DMS153 treated with DMSO at 0.1 percent for 48 hours (cell line): ENCODE results near the gene MBNL3.
"Not testable (repeated sequence)": the region's sequence is repeated elsewhere in the genome, so short reads cannot be mapped to it uniquely, and the experiment has no call there.

ENCODE experiments used
- DNase-seq: peaks from one replicate; lab custom pipeline; 2025; ENCODE audit not compliant: unreplicated experiment; lab: John Stamatoyannopoulos, UW

Gene MBNL3

DNA sequence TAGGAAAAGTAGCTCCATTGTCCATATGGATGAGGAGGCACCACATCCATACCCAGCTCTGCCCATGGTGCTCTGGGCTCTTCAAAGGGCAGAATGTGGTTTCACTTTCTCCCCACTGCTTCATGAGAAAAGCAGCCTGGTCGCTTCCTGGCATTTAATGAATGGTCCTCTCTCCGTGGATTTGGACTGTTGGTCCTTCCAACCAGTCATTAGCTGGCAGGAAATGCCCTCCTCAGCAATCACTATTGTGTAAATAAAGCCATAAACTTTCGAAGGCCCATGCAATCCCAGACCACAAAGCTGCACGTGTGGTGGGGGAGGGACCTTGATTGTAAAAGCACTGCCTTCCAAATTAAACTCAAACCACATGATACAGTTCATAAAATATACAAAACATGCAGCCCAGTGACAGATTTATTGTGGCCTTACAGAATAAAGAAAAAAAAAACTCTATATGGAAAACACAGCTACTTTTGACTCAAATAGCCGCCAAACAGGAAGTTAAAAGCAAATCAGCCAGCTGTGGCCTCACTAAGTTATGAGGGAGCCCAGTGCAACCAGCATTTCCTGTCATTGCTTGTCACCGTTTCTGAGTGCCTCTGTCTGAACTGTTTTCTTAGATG is 8.1 kb downstream of the MBNL3 start:
- DNase-seq = peak; percentile 91

DNA sequence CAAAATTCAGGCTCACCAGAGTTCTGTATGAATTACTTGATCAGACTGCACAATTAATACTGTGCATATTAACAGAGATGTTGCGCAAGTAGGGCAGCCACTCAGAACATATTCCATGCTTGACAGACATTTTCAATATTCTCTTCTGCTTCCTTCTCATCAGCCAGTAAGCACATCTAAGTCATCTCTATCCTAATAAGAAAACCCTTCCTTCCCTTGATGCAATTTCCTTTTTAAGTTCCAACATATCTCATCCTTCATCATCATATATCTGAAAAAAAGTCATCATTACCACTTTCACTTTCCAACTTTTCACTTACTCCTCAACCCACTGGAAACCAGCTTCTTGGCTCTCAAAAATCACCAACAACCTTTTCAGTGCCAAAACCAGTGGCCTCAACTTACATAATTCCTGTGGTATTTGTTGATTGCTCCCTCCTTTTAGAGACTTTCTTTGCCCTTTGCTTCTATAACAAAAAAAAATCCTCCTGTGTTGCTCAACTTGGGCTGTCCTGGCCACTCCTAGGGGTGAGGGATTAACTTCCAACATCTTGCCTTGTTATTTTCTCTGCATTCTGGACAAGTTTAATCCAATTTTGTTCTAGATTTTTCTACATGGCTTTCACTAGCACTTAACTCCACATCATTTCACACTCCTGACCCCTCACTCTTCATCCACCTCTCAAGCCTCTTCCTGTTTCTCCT is 14.1 kb downstream of the MBNL3 start:
- no peak for DNase-seq

DNA sequence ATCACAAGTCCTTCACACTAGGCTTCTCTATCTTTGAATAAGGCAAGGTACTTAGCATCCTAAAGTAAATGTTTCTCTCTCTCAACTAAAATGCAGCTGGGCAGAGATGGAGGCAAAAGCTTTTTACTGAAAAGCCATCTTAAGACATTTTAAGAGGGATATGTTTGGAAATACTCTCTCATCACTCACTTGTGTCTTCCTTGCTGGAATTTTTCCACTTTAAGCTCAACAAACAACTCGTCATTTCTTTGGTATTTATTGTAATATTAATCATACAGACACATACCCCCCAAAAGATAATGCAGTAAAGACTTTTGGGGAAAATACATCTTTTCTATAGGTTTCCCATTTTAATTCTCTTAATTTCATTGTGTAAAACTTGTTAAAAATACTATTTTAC is 16.4 kb downstream of the MBNL3 start:
- DNase-seq = no peak

DNA sequence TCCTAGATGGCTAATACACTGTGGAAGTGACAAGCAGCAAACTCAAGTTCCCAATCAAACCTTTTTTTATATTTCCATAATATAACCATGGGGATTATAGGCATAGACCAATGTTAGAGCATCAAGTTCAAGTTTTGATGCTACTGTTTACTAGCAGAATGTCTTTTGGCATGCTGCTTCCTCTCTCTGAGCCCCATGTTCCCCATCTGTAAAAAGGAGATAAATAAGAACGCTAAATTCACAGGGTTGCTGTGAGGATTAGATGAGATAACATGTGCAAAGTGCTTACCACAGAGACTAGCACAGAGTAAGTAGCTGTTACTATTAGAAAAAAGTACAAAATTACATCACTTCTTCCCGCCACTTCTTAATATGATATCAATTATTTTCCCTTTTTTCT is 18.0 kb downstream of the MBNL3 start:
- no peak for DNase-seq

DNA sequence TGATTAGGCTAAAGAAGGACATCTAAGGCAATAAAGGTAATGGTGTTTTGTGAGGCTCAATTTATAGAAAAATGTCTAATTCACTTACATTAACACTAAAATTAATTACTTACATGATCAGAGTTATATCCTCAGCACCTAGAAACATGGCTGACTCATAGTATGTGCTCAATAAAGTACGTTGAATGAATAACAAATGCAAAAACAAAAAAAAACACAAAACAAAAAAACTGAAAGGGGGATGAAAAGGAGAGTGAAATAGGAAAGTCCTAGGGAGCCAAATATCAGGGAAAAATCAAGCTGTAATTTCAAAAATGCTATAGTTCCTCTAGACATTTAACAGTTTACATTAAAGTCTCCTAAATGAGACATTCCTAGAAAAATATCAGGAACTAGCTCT is 18.7 kb downstream of the MBNL3 start:
- DNase-seq = no peak

DNA sequence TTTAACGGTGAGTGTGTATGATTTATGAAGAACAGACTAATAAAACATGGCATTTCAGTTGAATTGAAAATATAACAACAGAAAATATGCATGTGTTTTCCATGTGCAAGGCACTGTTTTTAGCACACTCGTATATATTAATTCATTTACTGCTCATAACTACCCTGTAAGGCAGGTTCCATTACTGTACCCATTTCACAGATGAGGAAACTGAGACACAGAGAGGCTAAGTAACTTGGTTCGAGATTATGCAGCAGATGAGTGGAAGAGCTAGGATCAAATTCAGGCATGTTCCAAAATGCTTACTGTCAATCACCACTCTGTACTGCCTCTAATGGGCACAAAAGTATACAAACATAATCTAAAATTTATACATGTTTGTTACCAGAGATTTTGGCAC is 20.4 kb downstream of the MBNL3 start:
- DNase-seq = no peak

DNA sequence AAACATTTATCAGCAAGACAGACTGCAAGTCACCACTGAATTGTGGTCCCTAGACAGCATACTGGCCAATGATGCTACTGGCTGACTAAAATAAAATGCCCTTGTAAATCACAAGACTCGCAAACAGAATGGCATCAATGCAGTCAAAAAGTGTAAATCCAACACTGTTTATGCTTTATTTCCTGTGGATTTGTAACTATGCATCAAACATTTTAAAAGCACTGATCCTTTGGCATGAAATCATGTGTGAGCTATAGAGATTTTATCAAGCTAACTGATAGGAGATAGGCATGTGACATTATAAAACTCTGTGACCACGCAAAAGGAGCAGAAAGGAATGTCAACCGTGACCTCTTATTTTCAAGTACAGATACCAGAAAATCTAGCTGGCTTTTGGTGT is 20.8 kb downstream of the MBNL3 start:
- no peak for DNase-seq

DNA sequence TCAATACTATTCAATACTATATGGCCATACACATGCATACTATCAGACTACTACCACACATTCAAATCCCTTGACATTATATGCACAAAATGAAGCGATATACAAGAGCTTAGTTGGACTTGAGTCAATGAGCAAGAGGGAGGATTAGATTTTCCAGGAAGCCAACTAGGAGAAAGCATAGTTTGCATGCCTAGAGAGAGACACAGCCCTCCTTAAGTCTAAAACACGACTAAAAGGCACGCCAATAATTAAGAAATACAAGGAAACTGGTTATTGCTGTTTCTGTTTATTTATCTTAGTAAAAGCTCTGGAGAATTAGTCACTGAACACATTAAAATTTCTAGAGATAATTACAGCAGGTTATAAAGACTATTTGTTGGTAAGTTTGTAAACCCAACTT is 21.8 kb downstream of the MBNL3 start:
- DNase-seq = no peak

DNA sequence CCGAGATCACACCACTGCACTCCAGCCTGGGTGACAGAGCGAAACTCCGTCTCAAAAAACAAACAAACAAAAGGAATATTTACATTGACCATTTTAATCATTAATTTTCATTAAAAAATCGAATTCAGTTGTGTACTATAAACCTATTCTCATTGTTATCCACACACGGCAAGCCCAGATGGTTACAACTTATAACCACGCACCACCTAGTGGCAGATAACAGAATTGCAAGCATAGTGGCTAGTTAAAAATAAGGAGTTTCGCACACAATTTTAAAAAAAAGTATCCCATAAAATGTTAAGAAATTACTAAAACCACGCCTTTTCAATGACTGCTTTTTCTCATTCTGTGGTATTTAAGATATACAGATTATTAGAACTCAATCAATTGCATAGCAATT is 25.4 kb downstream of the MBNL3 start:
- no peak for DNase-seq

DNA sequence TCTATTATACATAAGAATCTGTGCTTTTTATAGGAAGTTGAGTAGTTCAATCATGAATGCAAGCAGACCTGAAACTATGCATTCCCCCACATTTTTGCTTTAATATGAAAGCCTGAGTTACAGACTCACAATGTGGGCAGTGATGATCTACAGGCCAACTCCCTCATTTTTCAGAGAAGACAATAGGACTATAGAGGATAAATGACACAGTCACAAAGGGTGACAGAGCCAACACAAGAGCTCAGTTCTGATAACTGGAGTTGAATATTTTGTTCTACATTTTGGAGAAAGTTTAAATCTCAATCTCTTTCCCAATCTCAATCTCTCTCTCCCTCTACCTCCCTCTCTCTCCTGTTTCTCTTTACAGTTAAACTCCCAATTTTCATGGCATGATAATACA is 27.0 kb downstream of the MBNL3 start:
- DNase-seq = no peak

DNA sequence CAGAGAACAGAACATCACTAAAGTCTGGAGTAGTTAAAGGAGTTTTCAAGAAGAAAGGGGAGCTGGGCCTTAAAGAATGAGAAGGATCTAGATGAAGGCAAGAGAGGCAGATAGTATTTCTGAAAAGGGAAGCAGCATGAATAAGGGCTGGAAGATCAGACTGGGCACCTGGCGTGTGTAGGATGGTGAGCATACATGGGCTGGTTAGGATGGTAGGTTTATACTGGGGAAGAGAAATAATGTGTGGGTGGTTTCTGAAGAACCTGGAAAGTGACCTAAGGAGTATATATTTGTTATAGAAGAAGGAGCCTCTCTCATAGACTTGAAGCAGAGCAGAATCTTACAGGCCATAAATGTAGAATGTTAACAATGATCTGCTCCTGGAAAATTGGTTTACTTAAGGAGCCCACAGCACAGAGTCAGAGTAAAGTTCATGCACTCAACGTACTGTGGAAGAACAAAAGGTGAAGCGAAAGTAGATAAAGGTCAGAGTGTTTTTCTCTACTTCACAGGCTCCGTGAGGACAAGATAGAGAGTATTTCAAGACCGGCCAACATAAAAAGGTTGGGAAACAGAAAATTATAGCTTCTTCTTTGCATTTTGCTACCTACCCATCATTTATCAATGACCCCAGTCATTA is 35.8 kb downstream of the MBNL3 start:
- DNase-seq = no peak

DNA sequence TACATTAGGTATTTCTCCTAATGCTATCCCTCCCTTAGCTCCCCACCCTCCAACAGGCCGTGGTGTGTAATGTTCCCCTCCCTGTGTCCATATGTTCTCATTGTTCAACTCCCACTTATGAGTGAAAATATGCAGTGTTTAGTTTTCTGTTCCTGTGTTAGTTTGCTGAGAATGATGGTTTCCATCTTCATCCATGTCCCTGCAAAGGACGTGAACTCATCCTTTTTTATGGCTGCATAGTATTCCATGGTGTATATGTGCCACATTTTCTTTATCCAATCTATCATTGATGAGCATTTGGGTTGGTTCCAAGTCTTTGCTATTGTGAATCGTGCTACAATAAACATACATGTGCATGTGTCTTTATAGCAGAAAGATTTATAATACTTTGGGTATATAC is 42.9 kb downstream of the MBNL3 start:
- not testable (repeated sequence) for DNase-seq

DNA sequence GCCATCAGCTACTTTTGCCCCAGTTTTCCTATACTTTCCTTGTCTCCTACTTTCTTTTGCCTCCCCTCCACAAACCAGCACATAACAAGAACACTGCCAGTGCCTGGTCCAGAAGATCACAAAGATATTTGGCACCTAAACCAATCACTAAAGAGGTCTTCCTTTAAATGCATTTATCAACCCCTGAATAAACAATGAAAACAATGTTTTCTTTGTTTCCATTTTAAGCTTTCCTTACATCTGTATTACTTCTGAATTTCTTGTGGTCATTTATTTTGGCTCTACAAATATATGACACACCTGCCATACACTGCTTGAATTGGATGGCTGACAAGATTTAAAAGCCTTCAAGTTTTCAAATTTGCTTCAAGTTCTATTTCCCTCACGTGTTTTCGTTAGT is 43.9 kb downstream of the MBNL3 start:
- no peak for DNase-seq

DNA sequence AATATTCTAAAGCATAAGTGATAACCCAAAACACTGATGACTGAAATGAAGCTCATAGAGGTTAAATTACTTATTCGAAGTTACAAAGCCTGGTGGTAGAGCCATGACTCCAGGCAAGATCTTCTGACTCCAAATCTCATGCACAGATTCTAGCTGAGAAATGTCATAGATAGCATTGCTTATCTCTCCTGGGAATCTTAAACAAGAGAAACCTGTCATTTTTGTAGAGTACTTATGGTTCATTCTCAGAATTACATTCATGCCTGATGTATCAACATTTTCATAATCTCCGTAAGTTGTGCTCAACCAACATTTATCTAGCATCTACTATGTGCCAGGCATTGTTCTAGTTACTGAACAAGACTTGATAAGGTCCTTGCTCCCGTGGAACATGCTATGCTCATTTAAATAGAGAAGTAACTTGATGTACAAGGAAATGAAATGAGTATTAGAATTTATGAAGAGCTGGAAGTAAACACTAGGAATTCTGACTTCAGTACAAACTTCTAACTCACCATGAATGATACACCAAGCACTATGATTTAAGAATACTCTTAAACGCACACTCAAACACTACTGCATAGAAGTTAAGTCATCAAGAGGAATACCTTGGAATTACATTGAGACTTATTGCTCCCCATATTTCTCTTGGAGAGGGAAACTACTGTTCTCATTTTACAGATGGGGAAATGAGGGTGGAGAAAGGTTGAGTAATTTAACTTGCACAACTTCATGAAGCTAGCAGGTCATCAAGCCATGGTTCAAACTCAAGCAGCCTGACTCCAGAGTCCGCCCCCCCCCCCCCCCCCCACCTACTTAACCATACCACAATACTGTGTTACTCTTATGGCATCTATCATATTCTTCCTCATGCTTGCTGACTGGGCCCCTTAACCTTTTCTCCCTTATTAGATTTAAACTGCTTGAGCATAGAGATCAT is 45.4 kb downstream of the MBNL3 start:
- DNase-seq = no peak

DNA sequence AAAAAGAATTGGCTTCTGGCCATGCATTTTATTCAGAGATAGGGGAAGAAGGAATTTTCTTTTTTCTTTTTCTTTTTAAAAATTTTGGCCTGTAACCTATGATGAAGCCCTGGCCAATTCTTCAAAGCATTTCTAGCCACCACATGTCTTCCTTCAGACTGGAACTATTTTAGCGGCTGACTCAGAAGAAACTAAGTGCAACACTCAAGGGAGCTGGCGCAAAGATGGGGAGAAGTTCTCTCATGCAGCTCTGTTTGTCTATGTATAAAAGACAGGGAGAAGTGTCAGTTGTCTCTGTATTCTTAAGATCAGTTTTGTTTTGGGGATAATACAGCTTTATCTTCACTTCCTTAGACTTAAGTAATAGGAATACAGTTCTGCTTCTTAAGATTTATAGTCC is 46.1 kb downstream of the MBNL3 start:
- DNase-seq = no peak

DNA sequence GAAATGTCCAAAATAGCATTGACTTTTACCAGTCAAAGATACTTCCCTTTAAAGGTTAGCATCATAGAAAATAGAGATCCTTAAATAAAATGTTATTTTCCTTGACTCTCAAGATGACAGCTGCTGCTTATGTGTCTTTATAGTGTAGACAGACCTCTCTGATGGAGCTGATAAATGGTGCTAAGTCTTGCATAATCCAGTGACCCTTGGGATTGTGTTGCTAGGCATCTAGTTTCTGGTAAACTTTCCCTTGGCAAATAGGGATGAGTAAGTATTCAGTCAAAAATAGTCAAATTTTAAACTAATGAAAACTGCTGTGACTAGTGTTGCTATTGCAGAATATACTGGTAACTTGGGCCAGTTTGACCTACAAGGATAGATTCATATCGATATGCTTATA is 53.6 kb downstream of the MBNL3 start:
- no peak for DNase-seq

DNA sequence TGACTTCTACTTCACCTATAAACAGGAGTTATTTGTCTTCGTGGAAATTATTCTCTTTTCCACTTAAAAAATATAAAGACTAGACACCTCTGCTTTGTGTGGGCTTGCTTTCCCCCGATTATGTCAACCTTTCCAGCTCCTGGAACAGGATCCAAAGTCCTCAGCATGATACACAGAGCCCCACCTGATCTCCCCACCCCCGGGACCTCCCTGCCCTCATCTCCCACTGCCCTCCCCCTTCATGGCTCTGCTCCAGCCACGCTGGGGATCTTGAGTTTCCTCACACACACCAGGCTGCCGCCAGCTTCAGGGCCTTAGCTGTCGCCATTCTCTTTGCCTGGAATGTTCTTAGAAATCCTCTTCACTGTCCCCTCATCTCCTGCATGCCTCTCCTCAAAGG is 55.3 kb downstream of the MBNL3 start:
- DNase-seq = no peak

DNA sequence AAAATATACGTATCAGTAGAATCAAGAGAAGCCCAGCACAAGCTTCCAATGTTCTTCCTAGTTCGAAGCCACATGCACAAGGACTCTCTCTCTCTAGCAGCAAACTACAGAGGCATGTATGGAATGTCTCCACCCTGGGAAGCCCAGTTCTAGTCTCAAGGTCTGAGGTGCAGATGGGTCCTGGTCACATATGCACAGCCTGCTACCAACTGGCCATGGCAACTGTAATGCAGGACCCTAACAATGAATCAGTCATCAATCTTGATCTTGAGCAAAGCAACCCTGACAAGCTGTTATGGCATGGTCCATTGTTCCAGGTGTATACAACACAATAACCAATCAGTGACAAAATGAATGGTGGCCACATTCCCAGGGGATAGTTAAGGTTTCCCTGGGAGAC is 55.8 kb downstream of the MBNL3 start:
- no peak for DNase-seq

DNA sequence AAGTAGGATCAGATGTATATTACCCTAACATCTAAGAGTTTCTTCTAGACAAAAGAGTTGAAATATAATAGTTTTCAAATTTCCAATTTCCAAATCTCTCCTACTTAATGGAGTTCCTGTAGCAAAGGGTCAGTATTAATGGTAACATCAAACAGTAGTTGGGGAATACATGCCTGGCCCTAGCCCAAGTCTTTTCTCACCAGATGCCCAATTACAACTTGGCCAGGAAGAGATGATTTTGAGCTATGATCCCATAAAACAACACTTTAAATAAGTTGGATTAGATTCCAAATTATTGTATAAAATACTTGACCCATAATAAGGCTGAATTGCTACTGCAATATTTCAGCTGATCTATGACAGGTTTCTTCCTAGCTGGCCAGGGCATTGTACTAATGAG is 59.9 kb downstream of the MBNL3 start:
- DNase-seq = no peak

DNA sequence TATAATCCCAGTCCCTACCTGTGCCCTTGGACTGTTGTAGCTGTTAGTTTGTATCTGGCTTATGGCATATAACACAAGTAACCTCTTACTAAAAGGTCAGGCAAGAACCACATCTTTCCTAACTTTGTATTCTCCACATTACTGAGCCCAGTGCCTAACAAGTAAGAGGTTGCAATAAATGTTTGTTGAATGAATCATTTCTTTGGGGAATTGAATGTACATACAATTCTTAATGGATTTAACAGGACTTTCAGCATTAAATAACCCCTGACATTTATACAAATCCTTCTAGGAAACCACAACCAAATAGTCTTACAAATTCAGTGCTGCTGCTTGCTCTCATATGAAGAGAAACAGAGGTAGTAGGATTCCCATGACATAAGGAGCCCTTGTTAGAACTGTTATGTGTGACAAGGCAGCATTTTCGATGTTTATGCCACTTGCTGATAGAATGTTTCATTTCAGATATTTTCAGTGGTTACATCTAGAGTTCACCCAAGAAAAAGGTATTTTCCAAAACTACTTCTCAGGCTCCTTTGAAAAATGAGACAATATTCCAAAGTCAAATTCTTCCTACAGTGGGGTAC is 62.0 kb downstream of the MBNL3 start:
- DNase-seq = no peak

DNA sequence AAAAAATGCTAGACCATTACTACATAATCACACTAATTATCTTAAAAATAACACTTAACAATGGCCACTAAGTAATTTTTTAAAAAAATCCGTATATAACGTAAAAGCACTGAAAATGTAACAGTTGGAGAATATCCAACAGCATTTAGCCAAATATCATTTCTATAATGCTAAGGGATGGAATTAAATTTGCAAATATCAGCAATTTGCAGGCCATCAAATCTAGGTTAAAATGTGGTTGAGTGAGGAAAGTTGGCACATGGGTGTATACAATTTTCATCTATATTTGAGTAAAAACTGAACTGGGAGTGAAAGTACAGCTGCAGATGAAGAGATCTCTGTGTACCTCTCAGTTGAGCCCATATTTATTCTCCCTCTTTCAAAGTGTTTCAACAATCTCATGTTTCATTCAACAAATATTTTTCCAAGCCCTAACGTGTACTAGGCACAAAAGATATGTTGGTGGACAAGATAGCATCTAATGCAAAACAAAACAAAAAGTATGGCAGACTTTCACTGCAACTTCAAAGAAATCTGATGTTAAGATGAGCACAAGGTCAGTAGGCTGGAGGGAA is 63.0 kb downstream of the MBNL3 start:
- no peak for DNase-seq
